Measurements from ENCODE around the gene DNAL1. TPM values are rescaled to one million over a fixed set of nuclear protein-coding genes. Genes with fewer than 3 reads are reported as not detected.

Gene DNAL1
- total and polyA plus RNA-seq, 8 donors: 0.29 to 12.9 (median 7.7) TPM; not detected in 1

GRCh38 chr14:73742520-73743238, 97.9 kb downstream of the DNAL1 start:
- peaks cover 93 to 97% (median 95%) of the 10 kb centered on the region in 4 donors for H3K4me1 ChIP-seq
- H3K27me3 ChIP-seq: no peaks in the 10 kb centered on the region
- intact Hi-C loops (cut with DNase I; ENCODE audit: low total_unique reads): no loop called here
- peak overlapping the region; percentile 79 to 100 (median 92) for H3K27ac ChIP-seq
- TF ChIP-seq EP300 (IDR thresholded peaks at IDR 0.05) (no peak), POLR2AphosphoS5 (IDR thresholded peaks at IDR 0.05) (no peak), CTCF (IDR thresholded peaks at IDR 0.05) (no peak), POLR2A (IDR thresholded peaks at IDR 0.05) (no peak)
- no peaks in the 10 kb centered on the region for H3K9me3 ChIP-seq
- H3K4me3 ChIP-seq: peak overlapping the region in 1 of 4 donors; percentile 34
- WGBS, 5 donors: 52 to 63% (median 58%) methylated on average over 6 of the region's 6 CpGs
- peaks cover 20 to 28% (median 22%) of the 10 kb centered on the region in 4 donors for H3K36me3 ChIP-seq
- no peak for DNase-seq

GRCh38 chr14:73743431-73743931, 98.7 kb downstream of the DNAL1 start:
- intact Hi-C loops (cut with DNase I; ENCODE audit: low total_unique reads): no loop called here
- WGBS, 5 donors: 30 to 37% (median 33%) methylated on average over 9 to 11 of the region's 11 CpGs
- TF ChIP-seq CTCF (IDR thresholded peaks at IDR 0.05) (no peak), POLR2A (IDR thresholded peaks at IDR 0.05) (no peak), EP300 (IDR thresholded peaks at IDR 0.05) (no peak), POLR2AphosphoS5 (IDR thresholded peaks at IDR 0.05) (no peak)
- peaks cover 95 to 100% (median 100%) of the 10 kb centered on the region in 4 donors for H3K4me1 ChIP-seq
- peak in 1 of 2 donors; percentile 76 for DNase-seq
- peaks cover 13 to 20% (median 14%) of the 10 kb centered on the region in 4 donors for H3K36me3 ChIP-seq
- no peaks in the 10 kb centered on the region for H3K27me3 ChIP-seq
- H3K4me3 ChIP-seq: no peak overlapping the region
- H3K9me3 ChIP-seq: no peaks in the 10 kb centered on the region
- peak overlapping the region; percentile 79 to 100 (median 92) for H3K27ac ChIP-seq

GRCh38 chr14:73744175-73744867, 99.5 kb downstream of the DNAL1 start:
- H3K4me3 ChIP-seq: no peak overlapping the region
- DNase-seq: no peak

More at GRCh38 chr14:73744175-73744867, 99.5 kb downstream of the DNAL1 start:
- no peaks in the 10 kb centered on the region for H3K27me3 ChIP-seq
- intact Hi-C loops (cut with DNase I; ENCODE audit: low total_unique reads): no loop called here
- peaks cover 5 to 12% (median 6%) of the 10 kb centered on the region in 4 donors for H3K36me3 ChIP-seq
- peaks cover 91 to 100% (median 100%) of the 10 kb centered on the region in 4 donors for H3K4me1 ChIP-seq
- H3K27ac ChIP-seq: peak overlapping the region; percentile 79 to 100 (median 92)
- H3K9me3 ChIP-seq: no peaks in the 10 kb centered on the region
- no peak for TF ChIP-seq POLR2A (IDR thresholded peaks at IDR 0.05)
- TF ChIP-seq CTCF (IDR thresholded peaks at IDR 0.05): no peak
- TF ChIP-seq EP300 (IDR thresholded peaks at IDR 0.05): no peak
- no peak for TF ChIP-seq POLR2AphosphoS5 (IDR thresholded peaks at IDR 0.05)
- 22 to 45% (median 36%) methylated on average over 4 to 7 of the region's 7 CpGs for WGBS, 5 donors
